H1 (cell line): ENCODE results near the gene FRMD4A. TPM values are rescaled to one million over a fixed set of nuclear protein-coding genes. Genes with fewer than 3 reads are reported as not detected.
A peak's percentile ranks its signal among the peaks of the same experiment; 100 is the strongest.

ENCODE experiments used
- CTCF ChIA-PET: fragments of 300-600 bp; sonication (Branson Sonifier 250); formaldehyde crosslinking; loops from one replicate; lab custom pipeline; 2021; ENCODE audit not compliant: partially characterized antibody; lab: Charles Lee
- POLR2A ChIA-PET: fragments of 300-600 bp; sonication (Branson Sonifier 250); formaldehyde crosslinking; loops from one replicate; lab custom pipeline; 2021; ENCODE audit warnings: inconsistent platforms; ENCODE audit not compliant: partially characterized antibody; lab: Charles Lee
- DNase-seq, 2 experiments: peaks; one replicate each; pipeline versions ENCODE4 v3.0.0 to v3.0.0-alpha.2; 2010 to 2022; ENCODE audit warnings: low spot score in 2 of 2, low read depth in 1 of 2, mixed read lengths in 1 of 2
- FAIRE-seq: peaks from 2 replicates; lab custom pipeline; 2011; peaks lifted over from hg19 to GRCh38; lab: Jason Lieb, UNC
- H2AFZ ChIP-seq: 2 replicates; pipeline ENCODE4 v1.8.1; 2012; ENCODE audit warnings: low read length, inconsistent platforms
- H2AK5ac ChIP-seq: 2 replicates; pipeline ENCODE4 v1.6.1; 2013; ENCODE audit warnings: low read depth, low read length
- H2BK120ac ChIP-seq: replicated peaks from 2 replicates; pipeline ENCODE3; 2013; ENCODE audit warnings: low read depth, low read length, inconsistent platforms
- H2BK12ac ChIP-seq: 2 replicates; pipeline ENCODE4 v1.6.1; 2013; ENCODE audit warnings: low read depth, low read length
- H2BK15ac ChIP-seq: 2 replicates; pipeline ENCODE4 v1.6.1; 2013; ENCODE audit warnings: low read length
- H2BK20ac ChIP-seq: 2 replicates; pipeline ENCODE4 v1.6.1; 2013; ENCODE audit warnings: low read length
- H2BK5ac ChIP-seq: 2 replicates; pipeline ENCODE4 v1.6.1; 2013; ENCODE audit warnings: low read depth, low read length
- H3K14ac ChIP-seq: 2 replicates; pipeline ENCODE4 v1.6.1; 2013; ENCODE audit warnings: inconsistent platforms; ENCODE audit not compliant: insufficient read length
- H3K18ac ChIP-seq: 2 replicates; pipeline ENCODE4 v1.6.1; 2013; ENCODE audit warnings: low read length; ENCODE audit errors: extremely low read depth
- H3K23ac ChIP-seq: 2 replicates; pipeline ENCODE4 v1.6.1; 2013; ENCODE audit warnings: inconsistent platforms; ENCODE audit not compliant: insufficient read length
- H3K23me2 ChIP-seq: 2 replicates; pipeline ENCODE4 v1.6.1; 2013; ENCODE audit warnings: low read depth, low read length
- H3K27ac ChIP-seq: 2 replicates; pipeline ENCODE4 v1.6.1; 2011; ENCODE audit warnings: low read depth, low read length, inconsistent platforms
- H3K27me3 ChIP-seq, 4 experiments: replicated peaks in 1 of 4; 1 replicate in 1 of 4; 2 replicates in 3 of 4; pipeline versions ENCODE4 v1.6.1 to v1.8.1; 2011 to 2013; ENCODE audit warnings: low read length in 3 of 4, mild to moderate bottlenecking in 3 of 4, inconsistent platforms in 2 of 4, mixed read lengths in 2 of 4, moderate library complexity in 1 of 4; ENCODE audit not compliant: control insufficient read depth in 3 of 4, insufficient read depth in 3 of 4; ENCODE audit errors: extremely low read depth in 1 of 4
- H3K36me3 ChIP-seq, 4 experiments: 2 replicates each; pipeline versions ENCODE4 v1.6.1 to v1.8.1; 2011 to 2013; ENCODE audit warnings: mild to moderate bottlenecking in 4 of 4, low read length in 3 of 4, moderate library complexity in 2 of 4, control low read depth in 1 of 4, inconsistent platforms in 1 of 4; ENCODE audit not compliant: insufficient read depth in 4 of 4, control insufficient read depth in 2 of 4
- H3K4ac ChIP-seq: replicated peaks from 2 replicates; pipeline ENCODE3; 2013; ENCODE audit warnings: low read length, low read depth, mixed read lengths, inconsistent platforms; ENCODE audit not compliant: insufficient read length
- H3K4me1 ChIP-seq, 4 experiments: replicated peaks in 1 of 4; 1 replicate in 1 of 4; 2 replicates in 3 of 4; pipeline versions ENCODE4 v1.6.1 to v1.8.1; 2011 to 2013; ENCODE audit warnings: low read length in 3 of 4, inconsistent platforms in 2 of 4, mixed read lengths in 1 of 4; ENCODE audit not compliant: insufficient read depth in 4 of 4, control insufficient read depth in 3 of 4
- H3K4me2 ChIP-seq, 2 experiments: 2 replicates each; pipeline versions ENCODE4 v1.6.1 to v1.8.1; 2011 to 2013; ENCODE audit warnings: low read depth in 2 of 2, low read length in 2 of 2, control low read depth in 1 of 2, inconsistent platforms in 1 of 2, mild to moderate bottlenecking in 1 of 2; ENCODE audit not compliant: insufficient read depth in 1 of 2
- H3K4me3 ChIP-seq, 4 experiments: fragments of 200-600, 300-600 bp in 1 of 4; sonication (generic), shearing (Covaris generic), sonication (Bioruptor Twin) in 1 of 4; 2 replicates each; pipeline versions ENCODE4 v1.5.1 to v1.8.1; 2011 to 2016; ENCODE audit warnings: low read length in 4 of 4, low read depth in 3 of 4, control low read depth in 2 of 4, inconsistent platforms in 2 of 4, mild to moderate bottlenecking in 2 of 4, mixed read lengths in 1 of 4, moderate library complexity in 1 of 4; ENCODE audit not compliant: insufficient read depth in 2 of 4; ENCODE audit errors: extremely low read depth in 1 of 4
- H3K56ac ChIP-seq: replicated peaks from 2 replicates; pipeline ENCODE3; 2013; ENCODE audit warnings: low read depth, mild to moderate bottlenecking, mixed read lengths, low read length, inconsistent platforms; ENCODE audit not compliant: insufficient read length
- H3K79me1 ChIP-seq: 2 replicates; pipeline ENCODE4 v1.6.1; 2013; ENCODE audit warnings: low read depth, low read length, control low read depth
- H3K79me2 ChIP-seq, 2 experiments: 2 replicates each; pipeline versions ENCODE4 v1.6.1 to v1.8.1; 2012 to 2013; ENCODE audit warnings: low read length in 2 of 2, mild to moderate bottlenecking in 2 of 2, inconsistent platforms in 1 of 2; ENCODE audit not compliant: insufficient read depth in 2 of 2, control insufficient read depth in 1 of 2
- H3K9ac ChIP-seq, 4 experiments: replicated peaks in 1 of 4; 1 replicate in 1 of 4; 2 replicates in 3 of 4; pipeline versions ENCODE4 v1.6.1 to v1.8.1; 2011 to 2013; ENCODE audit warnings: low read depth in 3 of 4, low read length in 3 of 4, control low read depth in 2 of 4, mild to moderate bottlenecking in 2 of 4, moderate library complexity in 2 of 4, inconsistent platforms in 1 of 4; ENCODE audit errors: extremely low read depth in 1 of 4
- H3K9me3 ChIP-seq, 2 experiments: 2 replicates each; pipeline versions ENCODE4 v1.6.1 to v1.8.1; 2012 to 2013; ENCODE audit warnings: mild to moderate bottlenecking in 2 of 2, moderate library complexity in 2 of 2, control low read depth in 1 of 2, inconsistent platforms in 1 of 2, low read depth in 1 of 2, low read length in 1 of 2, mixed read lengths in 1 of 2; ENCODE audit not compliant: insufficient read depth in 2 of 2
- H4K20me1 ChIP-seq, 2 experiments: replicated peaks in 1 of 2; 2 replicates each; pipeline versions ENCODE3 to v1.8.1; 2011 to 2013; ENCODE audit warnings: inconsistent platforms in 2 of 2, low read length in 2 of 2, mild to moderate bottlenecking in 1 of 2; ENCODE audit not compliant: insufficient read depth in 2 of 2, control insufficient read depth in 1 of 2
- H4K5ac ChIP-seq: 2 replicates; pipeline ENCODE4 v1.6.1; 2013; ENCODE audit warnings: low read length, low read depth, mixed read lengths, inconsistent platforms; ENCODE audit not compliant: insufficient read length
- H4K8ac ChIP-seq: 2 replicates; pipeline ENCODE4 v1.8.0; 2013; ENCODE audit warnings: mild to moderate bottlenecking, moderate library complexity, low read length, inconsistent platforms; ENCODE audit not compliant: insufficient read depth; ENCODE audit errors: extremely low read depth
- H4K91ac ChIP-seq: replicated peaks from 2 replicates; pipeline ENCODE3; 2013; ENCODE audit warnings: low read length, mixed read lengths, inconsistent platforms; ENCODE audit not compliant: insufficient read length
- GABPA ChIP-seq: IDR thresholded peaks from 2 replicates; pipeline ENCODE4 v1.6.1; 2011; ENCODE audit warnings: mild to moderate bottlenecking, low read length, moderate library complexity, borderline replicate concordance; ENCODE audit not compliant: insufficient read depth
- HDAC2 ChIP-seq, 2 experiments: fragments of 300-600 bp in 1 of 2; sonication (generic) in 1 of 2; IDR thresholded peaks; 2 replicates each; pipeline ENCODE4 v1.6.1; 2011 to 2012; ENCODE audit warnings: low read depth in 2 of 2, low read length in 2 of 2, mild to moderate bottlenecking in 2 of 2, moderate library complexity in 2 of 2, borderline replicate concordance in 1 of 2, inconsistent platforms in 1 of 2
- WGBS, 2 experiments: shearing (Covaris generic) in 1 of 2; methylation state at CpG; one replicate each; pipeline versions ENCODE4 v1.1.6 to v1.1.7; 2013 to 2015; ENCODE audit warnings: low lambda C conversion rate in 2 of 2, mixed read lengths in 2 of 2, inconsistent platforms in 1 of 2, low coverage in 1 of 2, missing lambda C conversion rate in 1 of 2; ENCODE audit not compliant: insufficient replicate concordance in 2 of 2, insufficient coverage in 1 of 2, insufficient read length in 1 of 2; ENCODE audit errors: extremely low coverage in 1 of 2, missing lambda C conversion rate in 1 of 2; 5-methylcytosine and 5-hydroxymethylcytosine counted together
- polyA plus RNA-seq, 7 experiments: library from polyadenylated mRNA; depleted of rRNA in 3 of 7; stranded (reverse) in 5 of 7; unstranded in 2 of 7; fragments of >200 nt in 5 of 7; fragments of 200-250 nt in 2 of 7; gene quantifications; 1 replicate in 5 of 7; 2 replicates in 1 of 7; 4 replicates in 1 of 7; pipeline versions ENCODE4 v1.2.1 to v1.2.3, GENCODE V29; 2011 to 2013; ENCODE audit warnings: missing spikeins in 2 of 7, mixed read lengths in 2 of 7
- total RNA-seq: library from RNA; stranded (reverse); fragmentation: NEBNext Ultra II Directional; extraction: Animal tissue kit (Norgen Biotek cat#: 25700); gene quantifications from 2 replicates; pipeline ENCODE4 v1.2.1, GENCODE V29; 2021

Gene FRMD4A
- total and polyA plus RNA-seq, 2 of the 8 experiments (the other 6 are each of a cell fraction or from before 2014, with no cell fraction given): 38.6 to 39.6 TPM

DNA sequence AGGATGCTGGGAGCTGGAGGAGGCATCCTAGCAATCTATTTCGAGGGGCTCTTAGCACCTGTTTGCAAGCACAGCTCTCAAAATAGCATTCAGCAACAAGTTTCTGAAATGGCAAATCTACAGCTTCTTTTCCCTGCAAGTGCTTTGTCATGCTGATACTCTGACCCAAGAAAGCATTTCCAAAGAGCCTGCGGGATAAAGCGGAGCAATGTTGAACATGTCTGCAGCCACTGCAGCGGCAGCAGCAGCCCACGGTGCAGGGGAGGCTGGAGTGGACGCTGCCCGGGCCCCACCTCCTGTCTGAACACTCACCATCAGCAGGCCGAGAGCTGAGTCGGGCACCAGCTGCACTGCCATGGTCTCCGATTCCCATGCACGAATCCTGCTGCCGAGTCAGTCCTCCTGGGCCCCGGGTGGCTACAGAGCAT is 964 bp downstream of the FRMD4A start:
- peak overlapping the region in 2 of 4 experiments; percentile 15 to 24; a peak in 3 of 8 replicates for H3K4me3 ChIP-seq

More for the DNA sequence above, 964 bp downstream of the FRMD4A start:
- no peak overlapping the region for H2BK20ac ChIP-seq
- no peak overlapping the region for H3K4ac ChIP-seq
- no peak overlapping the region for H3K56ac ChIP-seq
- TF ChIP-seq HDAC2 (IDR thresholded peaks at IDR 0.05; ENCODE audit: borderline replicate concordance in 1 of 2, low read depth in 2 of 2, low read length in 2 of 2) (no peak), GABPA (no peak)
- H2AK5ac ChIP-seq: no peak overlapping the region; the same call in 1 of the 2 replicates
- no peaks in the 10 kb centered on the region; the same call in 1 of the 2 replicates for H3K23me2 ChIP-seq
- no peak overlapping the region for H3K14ac ChIP-seq
- H4K8ac ChIP-seq: peak overlapping the region; percentile 31; the same call in 1 of the 2 replicates
- FAIRE-seq (no peak), DNase-seq (peak in 1 of 2 experiments; percentile 63)
- POLR2A ChIA-PET: interaction anchor here (1.2 to 1.3 kb wide), 2 partner anchors 10 to 144 kb away, joined by 3 to 10 read pairs; no protein-coding TSS in a partner anchor
- H3K4me2 ChIP-seq: peak overlapping the region; percentile 59 to 71
- CTCF ChIA-PET: interaction anchor here (0.8 to 1.9 kb wide), 9 partner anchors 9 to 150 kb away, joined by 3 to 11 read pairs (median 4); no protein-coding TSS in a partner anchor
- H2AFZ ChIP-seq: peak overlapping the region; percentile 85; the same call in 1 of the 2 replicates
- H2BK15ac ChIP-seq: no peak overlapping the region
- H3K79me2 ChIP-seq: no peaks in the 10 kb centered on the region
- peak overlapping the region; percentile 7 for H2BK120ac ChIP-seq
- peak overlapping the region; percentile 40; the same call in 1 of the 2 replicates for H2BK5ac ChIP-seq
- 37% methylated on average over 13 of the region's 13 CpGs; no CpG with 5 or more reads in 1 of the 2 experiments for WGBS, 2 experiments
- peak overlapping the region; percentile 29; the same call in 1 of the 2 replicates for H2BK12ac ChIP-seq
- peaks cover 0 to 2% (median 0%) of the 10 kb centered on the region in 4 experiments; a peak in 1 of 7 replicates for H3K27me3 ChIP-seq
- H3K18ac ChIP-seq: peak overlapping the region; percentile 34
- H3K4me1 ChIP-seq: peaks cover 17 to 21% (median 19%) of the 10 kb centered on the region in 4 experiments
- no peaks in the 10 kb centered on the region for H3K9me3 ChIP-seq
- H4K5ac ChIP-seq: peak overlapping the region; percentile 2
- H4K20me1 ChIP-seq: no peaks in the 10 kb centered on the region
- H3K9ac ChIP-seq: no peak overlapping the region
- no peak overlapping the region for H3K23ac ChIP-seq
- peak overlapping the region; percentile 14 for H4K91ac ChIP-seq
- H3K79me1 ChIP-seq: no peaks in the 10 kb centered on the region; the same call in 1 of the 2 replicates
- no peaks in the 10 kb centered on the region for H3K36me3 ChIP-seq
- H3K27ac ChIP-seq: no peak overlapping the region
